Right lobe of liver (tissue), 6 donors: ENCODE data around the gene PPP1R27. TPM values are rescaled to one million over a fixed set of nuclear protein-coding genes. Genes with fewer than 3 reads are reported as not detected.
A peak's percentile ranks its signal among the peaks of the same experiment; 100 is the strongest.

ENCODE experiments used
- ATAC-seq, 4 donors: fragments of 200-7000 bp; cut with Tn5 transposase; one replicate each; pipeline ENCODE4 v1.9.1; 2020; ENCODE audit warnings: mild to moderate bottlenecking in 4 of 4, moderate library complexity in 4 of 4
- DNase-seq, 3 donors: peaks; one replicate each; pipeline ENCODE4 v3.0.0-alpha.2; 2020
- H3K27ac ChIP-seq, 3 donors: fragments of 200-600 bp; one replicate each; pipeline ENCODE4 v1.8.0; 2022
- H3K27me3 ChIP-seq, 2 donors: fragments of 200-600 bp; one replicate each; pipeline ENCODE4 v1.8.0; 2022
- H3K36me3 ChIP-seq, 4 donors: fragments of 200-600 bp; sonication (generic) in 1 of 4; one replicate each; pipeline versions ENCODE4 v1.5.1 to v1.8.0; 2017 to 2022; ENCODE audit warnings: control low read depth in 1 of 4
- H3K4me1 ChIP-seq, 4 donors: fragments of 200-600 bp; sonication (generic) in 1 of 4; one replicate each; pipeline versions ENCODE4 v1.5.1 to v1.8.0; 2017 to 2022; ENCODE audit warnings: control low read depth in 1 of 4
- H3K4me3 ChIP-seq, 3 donors: fragments of 200-600 bp; one replicate each; pipeline ENCODE4 v1.8.0; 2022
- H3K9me3 ChIP-seq, 4 donors: fragments of 200-600 bp; sonication (generic) in 1 of 4; one replicate each; pipeline versions ENCODE4 v1.5.1 to v1.8.0; 2017 to 2022; ENCODE audit warnings: control low read depth in 1 of 4
- CTCF ChIP-seq, 4 donors: fragments of 200-600 bp in 3 of 4; fragments of 450-650 bp in 1 of 4; IDR thresholded peaks; one replicate each; pipeline versions ENCODE4 v1.5.1 to v1.8.0; 2016 to 2022; ENCODE audit warnings: antibody characterized with exemption in 4 of 4, mild to moderate bottlenecking in 2 of 4
- POLR2A ChIP-seq: fragments of 450-650 bp; IDR thresholded peaks from one replicate; pipeline ENCODE4 v1.6.1; 2017; ENCODE audit warnings: antibody characterized with exemption, mild to moderate bottlenecking
- WGBS: methylation state at CpG from one replicate; pipeline ENCODE4 v1.1.6; 2018; ENCODE audit warnings: low coverage, low lambda C conversion rate; ENCODE audit not compliant: insufficient coverage; ENCODE audit errors: missing lambda C conversion rate; 5-methylcytosine and 5-hydroxymethylcytosine counted together
- intact Hi-C, 2 donors: fragments of 100-400 bp; cut with DNase I; formaldehyde crosslinking; loops; one replicate each; pipeline versions ENCODE4 v1.11.2 to v1.14.1; 2022
- total RNA-seq, 6 experiments: library from RNA; depleted of rRNA in 2 of 6; stranded (reverse); fragments of >200 nt in 2 of 6; fragmentation: NEBNext Ultra II Directional in 3 of 6; extraction: Animal tissue kit (Norgen Biotek cat#: 25700) in 3 of 6; gene quantifications; one replicate each; pipeline versions ENCODE4 v1.1.0 to v1.2.4, GENCODE V29; 2016 to 2023
- donor health status: DM: no; HTN: yes; CAD: no.
- donor health status: DM: no; HTN: no; CAD: no.
- donor health status: DM: no; HTN: no; CAD: no.
- donor health status: DM: no; HTN: yes; CAD: no.
- donor health status: DM: no; HTN: yes; CAD: no.

The PPP1R27 gene
- total RNA-seq, 6 experiments from 2014 or later, result 0.27 to 0.62 (median 0.40) TPM; not detected in 3

GRCh38 chr17:81814748-81815645, 19.9 kb downstream of the PPP1R27 start:
- H3K27me3 ChIP-seq, result no peaks in the 10 kb centered on the region
- H3K9me3 ChIP-seq, result no peaks in the 10 kb centered on the region
- intact Hi-C loops, result no loop called here
- peaks cover 0 to 3% (median 0%) of the 10 kb centered on the region in 4 donors for H3K36me3 ChIP-seq
- H3K4me1 ChIP-seq, result no peaks in the 10 kb centered on the region
- TF ChIP-seq POLR2A, result no peak
- ATAC-seq (peak; percentile 28 to 37 (median 32)), DNase-seq (peak in 1 of 3 donors; percentile 44)
- WGBS, result 63% methylated on average over 3 of the region's 24 CpGs
- H3K27ac ChIP-seq, result no peak overlapping the region
- H3K4me3 ChIP-seq, result no peak overlapping the region

- WGBS, result 88% methylated on average over 11 of the region's 41 CpGs
These were observed 20.8 kb downstream of the PPP1R27 start for GRCh38 chr17:81813861-81814683.

GRCh38 chr17:81813371-81813684, 21.5 kb downstream of the PPP1R27 start:
- H3K4me1 ChIP-seq, result no peaks in the 10 kb centered on the region
- DNase-seq (no peak), ATAC-seq (no peak)
- no CpG with 5 or more reads among the region's 15 CpGs for WGBS
- TF ChIP-seq POLR2A (no peak), CTCF (IDR thresholded peaks at IDR 0.05) (no peak)
- H3K27ac ChIP-seq, result no peak overlapping the region
- no peaks in the 10 kb centered on the region for H3K27me3 ChIP-seq
- peaks cover 0 to 3% (median 0%) of the 10 kb centered on the region in 4 donors for H3K36me3 ChIP-seq
- intact Hi-C loops, result no loop called here
- no peak overlapping the region for H3K4me3 ChIP-seq
- no peaks in the 10 kb centered on the region for H3K9me3 ChIP-seq

More at GRCh38 chr17:81813861-81814683, 20.8 kb downstream of the PPP1R27 start:
- no peaks in the 10 kb centered on the region for H3K9me3 ChIP-seq
- H3K27me3 ChIP-seq, result no peaks in the 10 kb centered on the region
- ATAC-seq (no peak), DNase-seq (peak in 1 of 3 donors; percentile 45)
- intact Hi-C loops, result no loop called here
- no peak for TF ChIP-seq POLR2A
- TF ChIP-seq CTCF (IDR thresholded peaks at IDR 0.05), result no peak
- H3K36me3 ChIP-seq, result peaks cover 0 to 3% (median 0%) of the 10 kb centered on the region in 4 donors
- no peaks in the 10 kb centered on the region for H3K4me1 ChIP-seq
- no peak overlapping the region for H3K27ac ChIP-seq
- H3K4me3 ChIP-seq, result no peak overlapping the region

GRCh38 chr17:81812571-81813370, 22.1 kb downstream of the PPP1R27 start:
- Histone ChIP-seq H3K4me1 (no peaks in the 10 kb centered on the region), H3K4me3 (no peak overlapping the region), H3K27ac (no peak overlapping the region), H3K9me3 (no peaks in the 10 kb centered on the region), H3K27me3 (no peaks in the 10 kb centered on the region), H3K36me3 (peaks cover 0 to 3% (median 0%) of the 10 kb centered on the region in 4 donors)
- no peak for TF ChIP-seq CTCF (IDR thresholded peaks at IDR 0.05)
- TF ChIP-seq POLR2A, result no peak
- intact Hi-C loops, result no loop called here
- ATAC-seq (no peak), DNase-seq (peak in 2 of 3 donors; percentile 44 to 52)
- WGBS, result 78% methylated on average over 13 of the region's 45 CpGs
